ENCODE results near the gene FKBP7. TPM values are rescaled to one million over a fixed set of nuclear protein-coding genes. Genes with fewer than 3 reads are reported as not detected.

Gene FKBP7
- total RNA-seq, 2 donors from 2014 or later = 4.1 to 6.3 TPM

GRCh38 chr2:178441426-178441825, 37.0 kb downstream of the FKBP7 start:
- no peak for TF ChIP-seq CTCF (conservative IDR thresholded peaks at IDR 0.05)
- Histone ChIP-seq H3K36me3 (ENCODE audit: control insufficient read depth, insufficient read depth, low read length) (peaks cover 96% of the 10 kb centered on the region), H3K4me1 (ENCODE audit: control insufficient read depth, insufficient read depth, low read length) (no peaks in the 10 kb centered on the region), H3K27ac (ENCODE audit: low read depth, low read length) (no peak overlapping the region), H3K9ac (ENCODE audit: extremely low read depth, low read length, poor library complexity, severe bottlenecking) (no peak overlapping the region), H3K9me3 (ENCODE audit: control insufficient read depth, low read length) (no peaks in the 10 kb centered on the region), H3K4me3 (ENCODE audit: low read length) (no peak overlapping the region), H3K27me3 (ENCODE audit: control insufficient read depth, insufficient read depth, low read length, poor library complexity, severe bottlenecking) (no peaks in the 10 kb centered on the region)
- 97 to 100% methylated on average over 2 of the region's 2 CpGs for WGBS, 2 experiments (ENCODE audit: insufficient coverage in 1 of 2, insufficient read length in 1 of 2)
- Mint-ChIP-seq H3K27ac (no peak overlapping the region), H3K4me3 (no peak overlapping the region), H3K4me1 (no peaks in the 10 kb centered on the region), H3K27me3 (ENCODE audit: insufficient read depth) (no peaks in the 10 kb centered on the region), H3K36me3 (ENCODE audit: low read depth) (peaks cover 75% of the 10 kb centered on the region), H3K9me3 (no peaks in the 10 kb centered on the region)
- no peak for DNase-seq

DNA sequence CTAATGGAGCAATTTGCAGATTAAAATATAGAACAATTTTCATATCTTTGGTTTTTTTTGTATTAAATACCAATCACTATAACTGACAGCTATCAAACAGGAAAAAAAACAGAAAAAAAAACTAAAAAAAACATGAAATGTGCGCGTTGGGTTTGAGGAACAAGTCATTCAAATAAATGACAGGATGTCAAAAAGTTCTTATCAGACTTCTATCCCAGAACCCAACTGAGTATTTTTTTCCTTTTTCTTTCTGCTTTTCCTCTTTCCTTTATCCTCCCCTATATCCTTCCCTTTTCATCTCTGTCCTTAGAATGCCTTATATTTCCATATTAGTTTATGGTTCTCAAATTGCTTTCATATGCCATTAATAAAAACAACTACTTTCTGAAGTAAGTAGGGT, 41.7 kb downstream of the FKBP7 start:
- no peak for TF ChIP-seq CTCF (conservative IDR thresholded peaks at IDR 0.05)
- Histone ChIP-seq H3K27me3 (ENCODE audit: control insufficient read depth, insufficient read depth, low read length, poor library complexity, severe bottlenecking) (no peaks in the 10 kb centered on the region), H3K9me3 (ENCODE audit: control insufficient read depth, low read length) (no peaks in the 10 kb centered on the region), H3K27ac (ENCODE audit: low read depth, low read length) (no peak overlapping the region), H3K4me1 (ENCODE audit: control insufficient read depth, insufficient read depth, low read length) (no peaks in the 10 kb centered on the region), H3K4me3 (ENCODE audit: low read length) (no peak overlapping the region), H3K9ac (ENCODE audit: extremely low read depth, low read length, poor library complexity, severe bottlenecking) (no peak overlapping the region), H3K36me3 (ENCODE audit: control insufficient read depth, insufficient read depth, low read length) (peaks cover 98% of the 10 kb centered on the region)
- Mint-ChIP-seq H3K36me3 (ENCODE audit: low read depth) (peaks cover 73% of the 10 kb centered on the region), H3K9me3 (no peaks in the 10 kb centered on the region), H3K27me3 (ENCODE audit: insufficient read depth) (no peaks in the 10 kb centered on the region), H3K4me3 (no peak overlapping the region), H3K4me1 (no peaks in the 10 kb centered on the region), H3K27ac (no peak overlapping the region)
- WGBS, 2 experiments (ENCODE audit: insufficient coverage in 1 of 2, insufficient read length in 1 of 2) = 98 to 100% methylated on average over 2 of the region's 2 CpGs
- DNase-seq = no peak

- no peak for DNase-seq
- Histone ChIP-seq H3K27ac (ENCODE audit: low read depth, low read length) (no peak overlapping the region), H3K27me3 (ENCODE audit: control insufficient read depth, insufficient read depth, low read length, poor library complexity, severe bottlenecking) (no peaks in the 10 kb centered on the region), H3K4me3 (ENCODE audit: low read length) (no peak overlapping the region), H3K4me1 (ENCODE audit: control insufficient read depth, insufficient read depth, low read length) (no peaks in the 10 kb centered on the region), H3K9ac (ENCODE audit: extremely low read depth, low read length, poor library complexity, severe bottlenecking) (no peak overlapping the region), H3K9me3 (ENCODE audit: control insufficient read depth, low read length) (peaks cover 20% of the 10 kb centered on the region), H3K36me3 (ENCODE audit: control insufficient read depth, insufficient read depth, low read length) (peaks cover 77% of the 10 kb centered on the region)
- no peaks in the 10 kb centered on the region for H3K4me1 Mint-ChIP-seq
- peaks cover 13% of the 10 kb centered on the region for H3K9me3 Mint-ChIP-seq
- H3K4me3 Mint-ChIP-seq = no peak overlapping the region
- H3K36me3 Mint-ChIP-seq (ENCODE audit: low read depth) = peaks cover 75% of the 10 kb centered on the region
- no peak overlapping the region for H3K27ac Mint-ChIP-seq
- no peaks in the 10 kb centered on the region for H3K27me3 Mint-ChIP-seq (ENCODE audit: insufficient read depth)
- TF ChIP-seq CTCF (conservative IDR thresholded peaks at IDR 0.05) = no peak
These were observed 49.1 kb downstream of the FKBP7 start for GRCh38 chr2:178429336-178429735.
